Esophagus muscularis mucosa (tissue), 3 donors: ENCODE results near the gene MTAP.

ENCODE experiments used
- CTCF ChIP-seq, 3 experiments: fragments of 200-600 bp in 2 of 3; fragments of 450-650 bp in 1 of 3; sonication (generic) in 2 of 3; IDR thresholded peaks; one replicate each; pipeline ENCODE4 v1.5.1; 2017 to 2019; ENCODE audit warnings: antibody characterized with exemption in 3 of 3, mild to moderate bottlenecking in 2 of 3, moderate library complexity in 1 of 3
- POLR2A ChIP-seq: fragments of 450-650 bp; IDR thresholded peaks from one replicate; pipeline ENCODE4 v1.6.1; 2017; ENCODE audit warnings: antibody characterized with exemption, moderate library complexity, mild to moderate bottlenecking, low read depth
- POLR2AphosphoS5 ChIP-seq, 2 donors: sonication (generic); formaldehyde crosslinking; IDR thresholded peaks; one replicate each; pipeline ENCODE4 v1.6.1; 2017; ENCODE audit warnings: antibody characterized with exemption in 2 of 2

- TF ChIP-seq CTCF (IDR thresholded peaks at IDR 0.05) (no peak), POLR2A (no peak), POLR2AphosphoS5 (IDR thresholded peaks at IDR 0.05) (no peak)
Observed at GRCh38 chr9:21812415-21812814, 10.0 kb downstream of the MTAP start.
